ENCODE measurements around the gene COX6B2.

DNA sequence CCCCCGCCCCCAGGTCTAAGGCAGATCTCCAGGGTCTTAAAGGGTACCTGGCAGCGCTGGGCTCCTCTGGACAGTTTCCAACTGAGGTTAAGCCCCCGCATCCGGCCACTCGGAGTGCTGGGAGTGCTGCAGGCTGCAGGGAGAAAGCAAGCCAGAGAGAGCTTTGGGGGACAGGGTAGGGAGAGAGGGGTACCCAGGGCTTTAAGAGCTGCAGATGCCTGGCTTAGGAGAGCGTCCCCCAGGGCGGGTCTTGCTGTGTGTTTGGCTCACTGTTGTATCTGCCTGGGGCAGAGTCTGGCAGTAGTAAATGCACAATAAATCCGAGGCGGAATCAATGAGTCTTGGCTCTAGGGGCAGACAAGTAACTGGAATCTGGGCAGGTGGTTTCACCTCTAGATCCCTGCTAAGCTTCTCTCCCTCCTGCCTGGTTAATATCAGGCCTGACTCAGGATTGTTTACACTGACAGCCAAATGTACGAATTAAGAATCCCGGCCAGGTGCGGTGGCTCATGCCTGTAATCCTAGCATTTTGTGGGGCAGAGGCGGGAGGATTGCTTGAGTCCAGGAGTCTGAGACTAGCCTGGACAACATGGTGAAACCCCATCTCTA lies 798 bp upstream of the COX6B2 start:
- TF ChIP-seq POLR2A (IDR thresholded peaks at IDR 0.05) (no peak), EP300 (IDR thresholded peaks at IDR 0.05) (no peak), POLR2AphosphoS5 (IDR thresholded peaks at IDR 0.05) (no peak)
- TF ChIP-seq, protein P1, sequence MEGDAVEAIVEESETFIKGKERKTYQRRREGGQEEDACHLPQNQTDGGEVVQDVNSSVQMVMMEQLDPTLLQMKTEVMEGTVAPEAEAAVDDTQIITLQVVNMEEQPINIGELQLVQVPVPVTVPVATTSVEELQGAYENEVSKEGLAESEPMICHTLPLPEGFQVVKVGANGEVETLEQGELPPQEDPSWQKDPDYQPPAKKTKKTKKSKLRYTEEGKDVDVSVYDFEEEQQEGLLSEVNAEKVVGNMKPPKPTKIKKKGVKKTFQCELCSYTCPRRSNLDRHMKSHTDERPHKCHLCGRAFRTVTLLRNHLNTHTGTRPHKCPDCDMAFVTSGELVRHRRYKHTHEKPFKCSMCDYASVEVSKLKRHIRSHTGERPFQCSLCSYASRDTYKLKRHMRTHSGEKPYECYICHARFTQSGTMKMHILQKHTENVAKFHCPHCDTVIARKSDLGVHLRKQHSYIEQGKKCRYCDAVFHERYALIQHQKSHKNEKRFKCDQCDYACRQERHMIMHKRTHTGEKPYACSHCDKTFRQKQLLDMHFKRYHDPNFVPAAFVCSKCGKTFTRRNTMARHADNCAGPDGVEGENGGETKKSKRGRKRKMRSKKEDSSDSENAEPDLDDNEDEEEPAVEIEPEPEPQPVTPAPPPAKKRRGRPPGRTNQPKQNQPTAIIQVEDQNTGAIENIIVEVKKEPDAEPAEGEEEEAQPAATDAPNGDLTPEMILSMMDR (IDR thresholded peaks at IDR 0.05), result no peak
